ENCODE measurements around the gene KRTAP4-8.
"Not testable (repeated sequence)": the region's sequence is repeated elsewhere in the genome, so short reads cannot be mapped to it uniquely, and the experiment has no call there.

KRTAP4-8 gene

GRCh38 chr17:41103896-41104295 lies 6.0 kb upstream of the KRTAP4-8 start:
- no peaks in the 10 kb centered on the region for H3K36me3 ChIP-seq (ENCODE audit: insufficient read depth, low read length)
- no peak for TF ChIP-seq EZH2 (IDR thresholded peaks at IDR 0.05)
- TF ChIP-seq FOXP2 (optimal IDR thresholded peaks at IDR 0.05; ENCODE audit: control extremely low read depth, extremely low read length, insufficient read depth): no peak
- no peak; the same call in 1 of the 2 replicates for TF ChIP-seq POLR2AphosphoS5 (IDR thresholded peaks at IDR 0.05; ENCODE audit: borderline replicate concordance, low read depth, low read length)
- no peak for DNase-seq (ENCODE audit: low read depth, low spot score)
- H3K9ac ChIP-seq (ENCODE audit: insufficient read length): no peak overlapping the region
- peak overlapping the region; percentile 63 for H3K27ac ChIP-seq
- H3K9me3 ChIP-seq (ENCODE audit: low read depth, low read length): no peaks in the 10 kb centered on the region
- H3K4me3 ChIP-seq: no peak overlapping the region

GRCh38 chr17:41101586-41102259 lies 3.8 kb upstream of the KRTAP4-8 start, which contains the start of gene KRTAP4-16:
Gene KRTAP4-16 (minus strand): TSS chr17:41102209. CDS start chr17:41102209, 0 bp downstream.
- H3K27ac ChIP-seq: 0 out of 2 replicates have a peak within 1 kb of the TSS, but pooled peaks have one; percentile 44
- no peak within 1 kb of the TSS for H3K9ac ChIP-seq (ENCODE audit: insufficient read length)
- no peaks in the 10 kb centered on the region for H3K36me3 ChIP-seq (ENCODE audit: insufficient read depth, low read length)
- no peaks in the 10 kb centered on the region for H3K9me3 ChIP-seq (ENCODE audit: low read depth, low read length)
- H3K4me3 ChIP-seq: no peak within 1 kb of the TSS
- TF ChIP-seq POLR2AphosphoS5 (IDR thresholded peaks at IDR 0.05; ENCODE audit: borderline replicate concordance, low read depth, low read length): no peak
- no peak for TF ChIP-seq EZH2 (IDR thresholded peaks at IDR 0.05)
- no peak for TF ChIP-seq FOXP2 (optimal IDR thresholded peaks at IDR 0.05; ENCODE audit: control extremely low read depth, extremely low read length, insufficient read depth)
- no peak for DNase-seq (ENCODE audit: low read depth, low spot score)

- DNase-seq (ENCODE audit: low read depth, low spot score): peak; percentile 96
- not testable (repeated sequence) for H3K9ac ChIP-seq (ENCODE audit: insufficient read length); H3K36me3 ChIP-seq (ENCODE audit: insufficient read depth, low read length); H3K9me3 ChIP-seq (ENCODE audit: low read depth, low read length)
- Histone ChIP-seq H3K27ac (peak overlapping the region; percentile 94), H3K4me3 (peak overlapping the region; percentile 38; the same call in 1 of the 2 replicates)
Observed at GRCh38 chr17:41099682-41100480, 1.9 kb upstream of the KRTAP4-8 start.

GRCh38 chr17:41098481-41098880 lies 539 bp upstream of the KRTAP4-8 start:
- TF ChIP-seq FOXP2 (optimal IDR thresholded peaks at IDR 0.05; ENCODE audit: control extremely low read depth, extremely low read length, insufficient read depth) (no peak), POLR2AphosphoS5 (IDR thresholded peaks at IDR 0.05; ENCODE audit: borderline replicate concordance, low read depth, low read length) (no peak), EZH2 (IDR thresholded peaks at IDR 0.05) (no peak)
- Histone ChIP-seq H3K36me3 (ENCODE audit: insufficient read depth, low read length) (no peaks in the 10 kb centered on the region; the same call in 1 of the 2 replicates), H3K9ac (ENCODE audit: insufficient read length) (no peak overlapping the region), H3K9me3 (ENCODE audit: low read depth, low read length) (no peaks in the 10 kb centered on the region), H3K4me3 (no peak overlapping the region), H3K27ac (no peak overlapping the region)
- DNase-seq (ENCODE audit: low read depth, low spot score): no peak

- no peak for DNase-seq (ENCODE audit: low read depth, low spot score)
- Histone ChIP-seq H3K4me3 (no peak overlapping the region), H3K27ac (no peak overlapping the region), H3K9me3 (ENCODE audit: low read depth, low read length) (0 out of 2 replicates have a peak, but pooled peaks cover 4% of the 10 kb centered on the region), H3K9ac (ENCODE audit: insufficient read length) (no peak overlapping the region), H3K36me3 (ENCODE audit: insufficient read depth, low read length) (no peaks in the 10 kb centered on the region; the same call in 1 of the 2 replicates)
- no peak for TF ChIP-seq EZH2 (IDR thresholded peaks at IDR 0.05)
- TF ChIP-seq FOXP2 (optimal IDR thresholded peaks at IDR 0.05; ENCODE audit: control extremely low read depth, extremely low read length, insufficient read depth): no peak
- TF ChIP-seq POLR2AphosphoS5 (IDR thresholded peaks at IDR 0.05; ENCODE audit: borderline replicate concordance, low read depth, low read length): no peak
Observed at GRCh38 chr17:41096055-41096454, 1.9 kb downstream of the KRTAP4-8 start.

GRCh38 chr17:41088760-41089352 lies 9.1 kb downstream of the KRTAP4-8 start:
- H3K9me3 ChIP-seq (ENCODE audit: low read depth, low read length); DNase-seq (ENCODE audit: low read depth, low spot score); H3K36me3 ChIP-seq (ENCODE audit: insufficient read depth, low read length); H3K27ac ChIP-seq; H3K9ac ChIP-seq (ENCODE audit: insufficient read length): not testable (repeated sequence)
- H3K4me3 ChIP-seq: peak overlapping the region; percentile 57

- not testable (repeated sequence) for DNase-seq (ENCODE audit: low read depth, low spot score); H3K36me3 ChIP-seq (ENCODE audit: insufficient read depth, low read length); H3K9ac ChIP-seq (ENCODE audit: insufficient read length); H3K9me3 ChIP-seq (ENCODE audit: low read depth, low read length)
- H3K4me3 ChIP-seq: peak within 1 kb of the TSS; percentile 27; the same call in 1 of the 2 replicates
- peak within 1 kb of the TSS; percentile 87; the same call in 1 of the 2 replicates for H3K27ac ChIP-seq
Observed at GRCh38 chr17:41084100-41084856, 13.7 kb downstream of the KRTAP4-8 start, which contains the start of gene KRTAP4-7. Gene KRTAP4-7 (plus strand): TSS chr17:41084150. CDS start chr17:41084207, 57 bp downstream.

- not testable (repeated sequence) for DNase-seq (ENCODE audit: low read depth, low spot score); H3K4me3 ChIP-seq; H3K27ac ChIP-seq; H3K9ac ChIP-seq (ENCODE audit: insufficient read length); H3K9me3 ChIP-seq (ENCODE audit: low read depth, low read length); H3K36me3 ChIP-seq (ENCODE audit: insufficient read depth, low read length)
Observed at GRCh38 chr17:41083427-41083826, 14.5 kb downstream of the KRTAP4-8 start.

All from SK-N-MC (cell line).